GM19025 (cell line): Measurements from ENCODE around the gene NKPD1.

Experiments used
- ATAC-seq: cut with Tn5 transposase; IDR thresholded peaks from one replicate; pipeline ENCODE4 v1.9.1; 2021; ENCODE audit warnings: mild to moderate bottlenecking, low read depth, moderate library complexity; ENCODE audit not compliant: unreplicated experiment

NKPD1 gene

GRCh38 chr19:45142016-45142725, 18.6 kb downstream of the NKPD1 start:
- no peak for ATAC-seq

DNA sequence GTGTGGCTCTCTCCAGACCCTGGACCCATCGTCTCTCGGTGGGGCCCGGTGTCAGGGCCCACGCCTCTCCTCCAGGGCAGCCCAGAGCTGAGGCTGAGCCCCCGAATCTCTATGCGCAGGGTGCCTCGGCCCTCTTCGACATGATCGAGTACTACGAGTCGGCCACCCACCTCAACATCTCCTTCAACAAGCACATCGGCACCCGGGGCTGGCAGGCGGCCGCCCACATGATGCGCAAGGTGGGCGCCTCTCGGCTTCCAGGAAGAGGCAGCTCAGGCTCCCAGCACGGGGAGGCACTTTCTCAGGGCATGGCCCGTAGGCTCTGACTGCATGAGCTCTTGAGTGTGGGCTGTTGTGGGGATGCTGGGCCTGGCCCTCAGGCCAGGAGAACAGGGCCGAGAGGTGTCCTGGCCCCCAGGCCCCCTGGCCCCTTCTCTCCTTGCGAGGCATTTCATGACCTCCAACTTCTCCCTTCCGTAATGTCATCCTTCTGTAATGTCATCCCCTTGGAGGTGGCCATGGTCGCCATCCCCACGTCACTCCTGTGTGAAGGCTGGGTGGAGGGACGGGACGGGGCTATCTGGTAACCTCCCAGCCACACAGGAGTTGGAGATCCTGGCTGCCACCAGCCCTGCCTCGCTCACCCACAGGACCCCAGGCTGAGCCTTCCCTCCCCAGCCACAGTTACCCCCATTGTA, 19.4 kb downstream of the NKPD1 start:
- no peak for ATAC-seq

- no peak for ATAC-seq
Observed at GRCh38 chr19:45140533-45140932, 20.2 kb downstream of the NKPD1 start.

- ATAC-seq = no peak
Observed at GRCh38 chr19:45140144-45140503, 20.7 kb downstream of the NKPD1 start.

DNA sequence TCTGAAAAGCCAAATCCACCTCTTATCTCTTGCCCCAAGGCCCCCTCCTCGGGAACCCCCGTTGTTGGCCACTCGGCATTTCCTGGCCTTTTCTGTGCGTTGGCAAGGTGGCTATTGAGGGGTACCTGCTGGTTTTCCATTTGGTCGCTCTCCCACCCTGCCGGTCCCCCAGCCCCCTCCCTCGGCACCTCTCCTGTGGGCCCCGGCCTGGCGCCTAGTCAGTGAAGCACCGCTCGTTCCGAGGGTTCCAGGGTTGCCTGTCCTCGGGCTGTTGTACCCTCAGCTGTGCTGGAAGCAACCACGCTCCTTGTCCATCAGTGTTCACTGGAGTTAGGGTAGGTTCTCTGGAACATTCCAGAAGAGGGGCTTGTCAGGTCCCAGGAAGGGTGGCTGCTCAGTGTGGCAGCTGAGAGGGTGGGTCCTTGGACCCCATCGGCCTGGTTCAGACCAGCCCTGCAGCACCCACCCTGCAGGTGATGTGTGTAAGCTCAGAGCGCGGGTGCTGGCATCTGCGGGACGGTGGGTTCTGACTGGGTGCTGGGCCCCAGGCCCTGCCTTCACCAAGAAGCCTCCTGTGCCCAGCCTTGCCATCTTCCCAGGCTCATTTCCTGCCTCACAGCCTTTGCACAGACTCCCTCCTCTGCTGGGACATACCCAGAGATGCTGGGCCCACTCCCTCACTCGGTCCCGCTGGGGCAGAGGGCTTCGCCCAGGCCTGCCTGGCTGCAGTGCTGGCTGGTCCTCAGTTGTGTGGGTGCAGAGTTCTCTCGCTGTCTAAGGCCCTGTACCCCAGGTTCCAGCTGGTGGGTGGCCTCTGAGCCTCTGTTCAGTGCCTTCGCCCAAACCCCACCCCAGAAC, 21.3 kb downstream of the NKPD1 start:
- no peak for ATAC-seq

- no peak for ATAC-seq
Observed at GRCh38 chr19:45138303-45138751, 22.5 kb downstream of the NKPD1 start.

DNA sequence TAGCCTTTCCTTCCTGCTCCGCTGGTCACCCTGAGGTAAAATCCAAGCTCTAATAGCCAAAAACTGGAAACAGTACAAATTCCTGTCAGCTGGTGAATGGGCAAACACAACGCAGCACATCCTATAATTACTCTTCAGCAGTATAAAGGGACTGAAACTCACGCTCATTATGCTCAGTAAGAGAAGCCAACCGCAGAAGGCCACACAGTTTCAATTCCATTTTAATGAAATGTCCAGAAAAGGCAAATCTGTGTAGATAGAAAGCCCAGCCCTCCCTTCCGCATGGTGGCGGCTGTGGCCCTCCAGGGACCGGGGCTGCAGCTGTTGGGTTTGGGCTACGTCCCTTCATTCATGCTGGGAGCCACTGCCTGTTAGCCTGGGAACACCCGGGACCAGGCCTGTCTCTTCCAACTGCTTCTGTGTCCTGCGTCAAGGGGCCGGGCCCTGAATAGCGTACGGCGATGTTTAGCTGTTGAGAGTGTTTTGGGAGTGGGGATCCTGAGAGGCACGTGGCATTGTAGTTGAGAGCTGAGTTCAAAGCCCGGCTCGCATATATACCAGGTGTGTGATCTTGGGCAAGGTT, 23.5 kb downstream of the NKPD1 start:
- peak; percentile 81 for ATAC-seq

GRCh38 chr19:45136507-45137178, 24.1 kb downstream of the NKPD1 start:
- no peak for ATAC-seq

DNA sequence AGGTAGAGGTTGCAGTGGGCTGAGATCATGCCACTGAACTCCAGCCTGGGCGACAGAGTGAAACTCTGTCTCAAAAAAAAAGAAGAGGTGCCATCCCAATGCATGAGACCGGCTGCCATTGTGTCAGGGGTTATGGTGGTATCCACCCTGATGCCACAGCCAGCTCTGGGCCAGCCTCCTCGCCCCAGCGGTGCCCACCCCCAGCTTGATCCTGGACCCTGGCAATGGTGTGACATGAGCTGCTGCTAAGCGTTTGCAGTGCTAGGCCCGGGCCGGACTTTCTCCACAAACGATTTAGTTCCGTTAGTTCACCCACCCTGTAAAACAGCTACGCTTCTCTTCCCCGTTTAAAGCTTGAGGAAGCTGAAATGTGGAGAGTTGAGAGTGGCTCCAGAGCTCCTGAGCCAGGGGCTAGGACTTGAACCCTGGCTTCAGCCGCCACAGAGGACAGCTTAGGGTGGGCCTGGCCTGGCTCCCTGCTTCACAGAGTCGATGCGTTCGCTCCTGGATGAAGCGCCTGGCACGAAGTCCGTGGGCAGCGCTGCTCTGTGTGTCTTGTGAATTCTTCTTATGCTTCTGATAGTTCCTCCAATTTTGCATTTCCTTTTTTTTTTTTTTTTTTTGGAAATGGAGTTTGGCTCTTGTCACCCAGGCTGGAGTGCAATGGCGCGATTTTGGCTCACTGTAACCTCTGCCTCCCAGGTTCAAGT, 25.5 kb downstream of the NKPD1 start:
- ATAC-seq = no peak

DNA sequence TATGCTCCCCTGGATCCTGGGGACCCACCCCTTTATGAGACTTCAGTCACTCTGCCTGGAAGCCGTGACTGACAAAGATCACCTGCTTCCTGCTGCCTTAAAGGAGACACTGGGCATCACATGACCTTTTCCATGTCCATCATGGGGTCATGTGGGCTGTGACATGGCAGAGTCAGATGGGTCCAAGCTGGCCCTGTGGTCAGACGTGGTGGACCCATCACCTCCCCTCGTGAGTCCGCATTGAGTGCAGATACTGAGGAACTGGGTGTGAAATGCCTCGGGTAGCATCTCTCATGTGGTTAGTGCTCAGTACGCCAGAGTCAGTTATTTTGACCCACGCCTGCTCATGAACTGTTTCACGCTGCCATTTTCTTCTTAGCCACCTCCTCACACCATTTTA, 27.1 kb downstream of the NKPD1 start:
- ATAC-seq = no peak

DNA sequence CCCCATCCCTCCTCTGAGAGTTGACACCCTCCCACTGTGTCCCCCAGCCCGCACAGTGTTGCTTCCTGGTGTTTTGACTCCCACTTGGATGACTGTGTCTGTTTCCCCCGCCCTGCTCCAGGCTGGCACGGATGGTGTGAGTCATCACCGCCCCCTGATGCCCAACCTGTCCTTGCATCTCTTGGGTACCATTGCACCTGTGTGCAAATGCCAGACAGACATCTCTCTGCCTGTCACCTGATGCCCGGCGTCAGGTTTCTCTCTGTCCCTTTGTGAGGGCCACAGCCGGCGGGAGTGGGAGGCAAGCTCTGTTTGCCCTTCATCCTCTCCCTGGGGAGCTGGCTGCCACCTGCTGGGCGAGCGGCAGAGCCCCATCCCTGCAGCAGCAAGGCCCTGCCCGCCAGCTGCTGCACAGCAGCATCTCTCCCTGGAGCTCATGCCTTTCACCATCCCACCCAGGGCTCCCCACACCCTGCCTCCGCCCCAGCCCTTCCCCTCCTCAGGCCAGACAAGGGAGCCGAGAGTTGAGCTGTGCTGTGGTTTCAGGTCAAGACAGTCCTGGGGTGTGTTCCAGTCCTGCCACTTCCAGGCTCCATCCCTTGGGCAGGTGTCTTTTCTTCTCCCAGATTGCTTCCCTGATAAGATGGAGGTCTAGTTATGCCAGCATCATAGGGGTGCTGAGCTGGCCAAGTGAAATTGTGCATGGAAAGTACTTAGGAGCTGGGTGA, 29.7 kb downstream of the NKPD1 start:
- ATAC-seq = no peak

DNA sequence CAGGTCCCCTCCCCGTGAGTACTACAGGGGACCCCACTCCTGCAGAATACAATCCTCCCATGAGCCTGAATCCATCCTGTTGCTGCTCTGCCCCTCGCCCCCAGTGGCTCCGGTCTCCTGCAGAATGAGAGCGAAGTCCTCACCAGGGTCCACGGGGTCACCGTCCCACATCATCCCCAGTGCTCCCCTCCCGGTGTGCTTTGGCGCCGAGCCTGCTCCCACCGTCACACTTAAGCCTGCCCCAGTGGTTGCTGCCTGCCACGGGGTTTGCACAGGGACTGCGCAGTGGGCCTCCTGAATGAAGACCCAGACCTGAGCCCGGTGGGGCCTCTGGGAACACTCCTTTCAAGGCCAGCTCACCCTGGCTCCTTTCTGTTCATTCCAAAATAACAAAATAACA, 30.5 kb downstream of the NKPD1 start:
- no peak for ATAC-seq

- ATAC-seq = no peak
Observed at GRCh38 chr19:45128806-45129205, 32.0 kb downstream of the NKPD1 start.

GRCh38 chr19:45128146-45128545, 32.6 kb downstream of the NKPD1 start:
- no peak for ATAC-seq

GRCh38 chr19:45126654-45127053, 34.1 kb downstream of the NKPD1 start:
- no peak for ATAC-seq

GRCh38 chr19:45125975-45126493, 34.7 kb downstream of the NKPD1 start:
- ATAC-seq = no peak

DNA sequence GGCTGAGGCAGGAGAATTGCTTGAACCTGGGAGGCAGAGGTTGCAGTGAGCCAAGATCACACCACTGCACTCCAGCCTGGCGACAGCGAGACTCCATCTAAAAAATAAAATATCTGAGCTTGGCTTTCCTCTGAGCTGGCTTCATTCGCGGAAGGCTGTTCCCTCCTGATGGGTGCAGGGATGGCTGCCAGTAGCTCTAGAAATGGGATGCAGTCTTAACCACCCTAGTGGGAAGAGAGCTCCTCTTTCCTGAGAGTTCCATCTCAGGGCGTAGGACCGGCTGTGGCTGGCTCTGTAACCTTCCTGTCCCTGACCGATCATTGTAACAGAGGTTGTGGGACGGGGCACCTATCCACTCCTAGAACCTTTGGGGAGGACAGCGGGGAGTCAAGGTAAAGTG, 35.4 kb downstream of the NKPD1 start:
- ATAC-seq = no peak

DNA sequence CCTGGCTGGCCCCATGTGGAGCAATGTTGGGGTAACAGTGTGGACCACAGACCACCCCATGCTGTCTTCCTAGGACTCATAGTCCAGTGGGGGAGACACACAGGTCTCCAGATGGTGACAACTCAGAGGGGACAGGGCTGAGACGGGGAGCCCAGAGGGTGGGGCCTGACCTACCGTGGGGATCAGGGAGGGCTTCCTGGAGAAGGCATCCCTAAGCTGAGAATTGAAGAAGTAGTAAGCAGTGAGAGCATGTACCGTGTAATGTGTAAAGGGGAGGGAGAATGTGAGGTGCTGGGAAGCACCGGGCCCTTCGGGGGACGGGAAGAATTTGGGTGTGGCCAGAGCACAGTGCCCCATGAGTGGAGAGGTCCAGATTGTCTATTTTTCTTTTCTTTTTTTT, 36.8 kb downstream of the NKPD1 start:
- ATAC-seq = no peak

DNA sequence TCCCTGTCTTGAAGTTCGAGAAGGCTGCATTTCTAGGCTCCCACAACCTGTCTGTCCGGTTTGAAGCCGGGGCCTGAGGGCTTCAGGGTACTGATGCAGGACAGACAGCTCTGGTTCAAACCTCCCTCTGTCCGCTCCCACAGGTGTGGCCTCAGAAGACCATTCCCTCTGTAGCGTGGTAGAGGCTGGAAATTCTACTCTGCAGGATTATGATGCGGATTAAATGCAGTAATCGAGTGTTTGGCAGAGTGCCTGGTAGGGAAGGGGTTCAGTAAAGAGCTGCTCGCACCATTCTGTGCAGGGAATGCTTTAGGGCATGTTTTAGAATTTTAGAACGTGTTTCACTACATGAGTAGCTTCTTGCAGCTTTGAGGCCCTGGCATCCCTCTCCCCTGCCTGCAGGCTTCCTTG, 37.3 kb downstream of the NKPD1 start:
- no peak for ATAC-seq
